Activated gamma-delta T cell treated with Interleukin-2 at 50 U/mL for 16 hours (primary cell): ENCODE measurements around the gene FAM3A.

Source experiments
- DNase-seq: peaks from one replicate; pipeline ENCODE4 v3.0.0-alpha.2; 2020

FAM3A gene

GRCh38 chrX:154478728-154479622 is 37.1 kb downstream of the FAM3A start, which contains the start of gene LAGE3:
TSS of gene LAGE3 (minus strand) at chrX:154479281. CDS start at chrX:154478915, 366 bp downstream.
- peak; percentile 94 for DNase-seq

- no peak for DNase-seq
Measured at GRCh38 chrX:154477891-154478477, 38.0 kb downstream of the FAM3A start.

GRCh38 chrX:154476821-154477220 is 39.2 kb downstream of the FAM3A start:
- no peak for DNase-seq

GRCh38 chrX:154473683-154474082 is 42.3 kb downstream of the FAM3A start:
- no peak for DNase-seq

- DNase-seq, result no peak
Measured at GRCh38 chrX:154472685-154473632, 43.1 kb downstream of the FAM3A start.

GRCh38 chrX:154471839-154472684 is 44.0 kb downstream of the FAM3A start:
- no peak for DNase-seq

- no peak for DNase-seq
Measured at GRCh38 chrX:154470914-154471568, 45.0 kb downstream of the FAM3A start.

- DNase-seq, result no peak
Measured at GRCh38 chrX:154470434-154470833, 45.6 kb downstream of the FAM3A start.

GRCh38 chrX:154469880-154470279 is 46.2 kb downstream of the FAM3A start:
- no peak for DNase-seq

GRCh38 chrX:154469114-154469513 is 46.9 kb downstream of the FAM3A start:
- no peak for DNase-seq

GRCh38 chrX:154468217-154468616 is 47.8 kb downstream of the FAM3A start:
- no peak for DNase-seq

GRCh38 chrX:154467556-154467955 is 48.5 kb downstream of the FAM3A start:
- no peak for DNase-seq

GRCh38 chrX:154466907-154467306 is 49.1 kb downstream of the FAM3A start:
- no peak for DNase-seq

GRCh38 chrX:154466036-154466435 is 50.0 kb downstream of the FAM3A start:
- no peak for DNase-seq

GRCh38 chrX:154465601-154466000 is 50.4 kb downstream of the FAM3A start:
- DNase-seq, result no peak

- DNase-seq, result no peak
Measured at GRCh38 chrX:154464806-154465365, 51.1 kb downstream of the FAM3A start.

GRCh38 chrX:154463611-154464220 is 52.3 kb downstream of the FAM3A start:
- no peak for DNase-seq

GRCh38 chrX:154462396-154462795 is 53.6 kb downstream of the FAM3A start:
- no peak for DNase-seq

GRCh38 chrX:154460326-154460725 is 55.7 kb downstream of the FAM3A start:
- DNase-seq, result no peak

- DNase-seq, result no peak
Measured at GRCh38 chrX:154459832-154460231, 56.2 kb downstream of the FAM3A start.
